HG02623 (cell line): ENCODE results near the gene TBC1D3B.
"Not testable (repeated sequence)": the region's sequence is repeated elsewhere in the genome, so short reads cannot be mapped to it uniquely, and the experiment has no call there.

Source experiments
- ATAC-seq: cut with Tn5 transposase; IDR thresholded peaks from one replicate; pipeline ENCODE4 v1.9.1; 2021; ENCODE audit warnings: moderate library complexity; ENCODE audit not compliant: unreplicated experiment

Gene TBC1D3B

DNA sequence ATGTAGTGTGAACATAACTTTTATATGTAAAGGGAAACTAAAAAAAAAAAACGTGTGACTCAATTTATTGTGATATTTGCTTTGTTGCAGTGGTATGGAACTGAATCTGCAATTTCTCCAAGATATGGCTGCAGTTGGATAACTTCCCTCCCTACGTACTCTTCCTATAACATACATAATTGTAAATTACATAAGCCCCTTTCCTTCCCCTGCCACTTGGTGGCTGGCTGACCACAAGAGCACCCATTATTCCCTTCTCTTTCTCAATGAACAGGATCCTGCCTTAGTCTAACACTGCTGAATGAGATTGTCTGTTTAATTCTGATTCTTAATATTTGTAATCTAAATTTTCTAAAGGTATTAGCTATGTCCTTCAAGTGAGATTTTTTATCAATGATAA lies 45.0 kb downstream of the TBC1D3B start:
- ATAC-seq = no peak

- no peak for ATAC-seq
Observed at GRCh38 chr17:36130346-36130745, 46.1 kb downstream of the TBC1D3B start.

GRCh38 chr17:36129616-36130015 lies 46.8 kb downstream of the TBC1D3B start:
- ATAC-seq = no peak

- no peak for ATAC-seq
Observed at GRCh38 chr17:36128411-36128978, 47.9 kb downstream of the TBC1D3B start.

DNA sequence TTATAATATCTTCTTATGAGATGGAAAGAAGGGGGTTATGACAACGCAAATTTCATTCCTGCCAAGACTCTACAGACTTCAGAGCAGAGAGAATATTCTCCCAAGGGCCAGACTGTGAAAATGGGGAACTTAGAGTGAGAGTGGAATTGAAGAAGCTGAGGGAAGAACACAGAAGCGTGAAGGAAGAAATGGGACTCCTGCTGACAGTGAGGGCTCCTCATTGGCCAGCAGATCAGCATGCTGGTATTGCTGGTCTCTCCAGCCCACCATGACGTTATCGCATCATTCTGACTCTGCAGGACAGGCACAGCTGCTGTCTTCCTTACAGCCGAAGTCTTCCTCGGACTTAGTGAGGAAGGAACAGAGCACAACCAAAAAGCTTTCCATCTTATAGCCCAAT lies 48.5 kb downstream of the TBC1D3B start:
- no peak for ATAC-seq

DNA sequence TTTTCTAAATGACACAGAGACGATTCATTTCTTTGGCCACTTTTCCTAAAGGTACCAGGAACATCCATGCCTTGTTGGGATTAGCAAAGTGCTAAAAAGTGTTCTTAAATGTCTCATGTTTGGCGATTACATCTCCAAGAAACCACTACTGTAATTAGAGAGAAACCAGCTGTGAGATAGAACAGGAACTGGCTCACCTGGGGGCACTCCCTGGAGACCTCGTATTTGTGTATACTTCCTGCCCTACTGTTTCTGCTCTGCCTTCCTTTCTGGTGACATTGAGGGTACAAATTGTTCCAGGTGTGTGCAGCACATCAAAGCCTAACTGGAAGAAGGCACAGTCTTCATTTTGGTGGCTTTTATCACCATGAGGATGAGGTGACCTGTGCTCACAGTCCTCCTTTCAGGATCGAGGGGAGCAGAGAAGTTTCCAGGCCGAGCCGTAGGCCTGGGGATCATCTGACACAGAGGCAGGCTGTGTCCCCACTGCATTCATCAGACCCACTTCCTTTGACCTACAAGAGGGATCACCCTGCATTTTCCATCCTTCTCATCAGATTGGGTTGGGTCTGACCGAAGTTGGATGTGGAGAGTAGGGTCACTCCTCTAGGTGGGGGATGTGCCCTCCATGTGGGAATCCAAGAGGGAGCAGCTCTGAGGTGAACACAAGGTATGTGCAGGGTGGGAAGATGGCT lies 49.1 kb downstream of the TBC1D3B start:
- no peak for ATAC-seq

DNA sequence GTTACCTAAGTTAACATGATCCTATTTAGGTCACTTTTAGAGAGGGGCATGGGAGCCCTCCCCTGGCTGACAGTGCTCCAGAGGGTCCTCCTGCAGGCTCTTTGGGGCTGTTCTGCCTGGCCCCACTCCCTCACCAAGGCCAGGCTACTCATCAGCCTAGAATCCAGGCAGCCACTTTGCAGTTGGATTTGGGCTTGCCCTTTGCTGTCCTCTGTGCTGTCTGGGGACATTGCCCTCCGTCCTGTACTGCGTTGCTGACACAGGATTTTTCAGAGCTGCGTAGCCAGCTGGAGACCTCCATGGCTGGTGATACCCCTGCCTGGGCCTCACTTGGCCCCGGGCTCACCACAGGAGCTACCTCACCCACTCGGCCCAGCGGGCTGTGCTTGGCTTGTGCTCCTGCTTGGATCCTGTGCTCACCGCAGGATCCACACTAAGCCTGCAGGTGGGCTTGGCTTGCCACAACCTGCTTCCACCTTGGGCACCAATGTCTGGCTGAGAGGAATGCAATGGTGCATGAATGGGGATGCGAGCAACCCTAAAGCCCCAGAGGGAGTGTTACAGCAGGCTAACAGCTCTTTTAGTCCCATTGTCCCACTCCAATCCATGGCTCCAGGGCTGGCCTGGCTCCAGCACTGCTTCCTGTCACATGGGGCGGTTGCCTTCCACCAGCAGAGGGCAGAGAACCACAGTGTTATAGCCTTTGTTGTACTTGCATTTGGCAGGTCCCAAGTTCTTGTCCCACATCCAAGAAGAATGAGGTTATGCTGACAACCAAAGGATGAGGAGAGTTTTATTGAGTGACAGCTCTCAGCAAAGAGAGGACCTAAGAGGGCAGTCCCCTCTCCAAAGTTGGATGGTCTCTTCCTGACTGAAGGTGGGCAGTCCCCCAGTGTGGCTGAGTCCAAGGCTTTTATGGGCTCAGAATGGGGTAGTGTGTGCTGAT lies 51.3 kb downstream of the TBC1D3B start:
- ATAC-seq = no peak

- ATAC-seq = no peak
Observed at GRCh38 chr17:36123431-36123830, 53.0 kb downstream of the TBC1D3B start.

GRCh38 chr17:36121099-36121498 lies 55.3 kb downstream of the TBC1D3B start:
- not testable (repeated sequence) for ATAC-seq

GRCh38 chr17:36120221-36120620 lies 56.2 kb downstream of the TBC1D3B start:
- ATAC-seq = no peak

- no peak for ATAC-seq
Observed at GRCh38 chr17:36118477-36119353, 57.7 kb downstream of the TBC1D3B start.

- ATAC-seq = no peak
Observed at GRCh38 chr17:36117505-36118382, 58.7 kb downstream of the TBC1D3B start.
